ENCODE data around the gene ACKR2. TPM values are rescaled to one million over a fixed set of nuclear protein-coding genes. Genes with fewer than 3 reads are reported as not detected.

ACKR2 gene
- total RNA-seq, 1 experiment from 2014 or later, result not detected

GRCh38 chr3:42831321-42831713, 22.1 kb downstream of the ACKR2 start:
- Histone ChIP-seq H3K23ac (ENCODE audit: insufficient read length, low read depth, low read length) (no peak overlapping the region), H3K79me1 (ENCODE audit: insufficient read depth, low read depth, low read length, poor library complexity, severe bottlenecking) (no peaks in the 10 kb centered on the region), H3K23me2 (ENCODE audit: insufficient read length, low read depth, low read length, poor library complexity, severe bottlenecking) (no peaks in the 10 kb centered on the region), H3K18ac (ENCODE audit: insufficient read length, low read depth, low read length) (no peak overlapping the region), H2BK20ac (ENCODE audit: low read depth, low read length, poor library complexity, severe bottlenecking) (no peak overlapping the region), H4K8ac (replicated peaks; ENCODE audit: insufficient read length, low read depth, low read length) (no peak overlapping the region), H3K4me1 (ENCODE audit: insufficient read depth, low read length) (no peaks in the 10 kb centered on the region), H4K20me1 (ENCODE audit: control insufficient read depth, insufficient read depth, insufficient read length) (no peaks in the 10 kb centered on the region), H2AK5ac (ENCODE audit: insufficient read length, low read length) (no peak overlapping the region), H2BK120ac (ENCODE audit: low read depth, low read length, poor library complexity, severe bottlenecking) (no peak overlapping the region), H3K4ac (ENCODE audit: low read depth, low read length) (no peak overlapping the region), H3T11ph (ENCODE audit: low read length) (no peak overlapping the region), H3K79me2 (ENCODE audit: insufficient read depth, low read length) (no peaks in the 10 kb centered on the region), H3K4me2 (ENCODE audit: insufficient read depth, insufficient read length, low read length) (no peak overlapping the region), H2BK12ac (ENCODE audit: insufficient read length, low read depth, low read length) (no peak overlapping the region), H3K27ac (ENCODE audit: insufficient read length, low read depth, low read length) (no peak overlapping the region), H3K14ac (ENCODE audit: insufficient read depth, low read length) (no peak overlapping the region), H3K27me3 (ENCODE audit: insufficient read depth, low read length) (no peaks in the 10 kb centered on the region), H2AFZ (ENCODE audit: low read length) (peak overlapping the region; percentile 74), H4K5ac (ENCODE audit: insufficient read length, low read depth, low read length) (no peak overlapping the region), H3K56ac (ENCODE audit: insufficient read length, low read depth, low read length) (no peak overlapping the region), H3K9ac (ENCODE audit: extremely low read depth, insufficient read length, low read length) (no peak overlapping the region), H2BK5ac (ENCODE audit: insufficient read length, low read length) (no peak overlapping the region), H3K9me3 (ENCODE audit: control insufficient read depth, low read depth, low read length) (no peaks in the 10 kb centered on the region), H2BK15ac (ENCODE audit: low read depth, low read length) (no peak overlapping the region), H4K91ac (ENCODE audit: insufficient read length, low read depth, low read length) (no peak overlapping the region)
- Mint-ChIP-seq H3K4me3 (no peak overlapping the region), H3K27ac (no peak overlapping the region), H3K27me3 (ENCODE audit: low read depth) (peaks cover 4% of the 10 kb centered on the region), H3K9me3 (no peaks in the 10 kb centered on the region; a peak in 1 of 5 replicates), H3K4me1 (peaks cover 13 to 16% of the 10 kb centered on the region in 2 experiments), H3K36me3 (ENCODE audit: insufficient read depth in 1 of 3, low read depth in 3 of 3) (no peaks in the 10 kb centered on the region)
- peak; percentile 90 for TF ChIP-seq CTCF (conservative IDR thresholded peaks at IDR 0.05)
- WGBS (ENCODE audit: extremely low coverage, insufficient read length, low lambda C conversion rate), result no CpG with 5 or more reads among the region's 3 CpGs
- peak; percentile 89 for DNase-seq
